MG63 (cell line): ENCODE results near the gene SNRK. TPM values are rescaled to one million over a fixed set of nuclear protein-coding genes. Genes with fewer than 3 reads are reported as not detected.

Experiments used
- DNase-seq: peaks from one replicate; pipeline ENCODE4 v3.0.0-alpha.2; 2020
- H3K27me3 ChIP-seq: fragments of 250-450 bp; sonication (Bioruptor Pico); 2 replicates; pipeline ENCODE4 v1.5.1; 2020; ENCODE audit warnings: mild to moderate bottlenecking, moderate library complexity
- H3K36me3 ChIP-seq: fragments of 250-450 bp; sonication (Bioruptor Pico); 2 replicates; pipeline ENCODE4 v1.5.1; 2020; ENCODE audit warnings: mild to moderate bottlenecking, moderate library complexity
- H3K4me3 ChIP-seq: fragments of 250-450 bp; sonication (Bioruptor Pico); 2 replicates; pipeline ENCODE4 v1.5.1; 2020; ENCODE audit warnings: mild to moderate bottlenecking, moderate library complexity
- H3K9me3 ChIP-seq: fragments of 250-450 bp; sonication (Bioruptor Pico); 2 replicates; pipeline ENCODE4 v1.5.1; 2020; ENCODE audit warnings: mild to moderate bottlenecking, moderate library complexity
- total RNA-seq: library from RNA; depleted of rRNA; stranded (reverse); fragments of >200 nt; shearing (Covaris generic); gene quantifications from 2 replicates; pipeline ENCODE4 v1.2.3, GENCODE V29; 2014; ENCODE audit warnings: low replicate concordance; rRNA removed

Gene SNRK, protein sequence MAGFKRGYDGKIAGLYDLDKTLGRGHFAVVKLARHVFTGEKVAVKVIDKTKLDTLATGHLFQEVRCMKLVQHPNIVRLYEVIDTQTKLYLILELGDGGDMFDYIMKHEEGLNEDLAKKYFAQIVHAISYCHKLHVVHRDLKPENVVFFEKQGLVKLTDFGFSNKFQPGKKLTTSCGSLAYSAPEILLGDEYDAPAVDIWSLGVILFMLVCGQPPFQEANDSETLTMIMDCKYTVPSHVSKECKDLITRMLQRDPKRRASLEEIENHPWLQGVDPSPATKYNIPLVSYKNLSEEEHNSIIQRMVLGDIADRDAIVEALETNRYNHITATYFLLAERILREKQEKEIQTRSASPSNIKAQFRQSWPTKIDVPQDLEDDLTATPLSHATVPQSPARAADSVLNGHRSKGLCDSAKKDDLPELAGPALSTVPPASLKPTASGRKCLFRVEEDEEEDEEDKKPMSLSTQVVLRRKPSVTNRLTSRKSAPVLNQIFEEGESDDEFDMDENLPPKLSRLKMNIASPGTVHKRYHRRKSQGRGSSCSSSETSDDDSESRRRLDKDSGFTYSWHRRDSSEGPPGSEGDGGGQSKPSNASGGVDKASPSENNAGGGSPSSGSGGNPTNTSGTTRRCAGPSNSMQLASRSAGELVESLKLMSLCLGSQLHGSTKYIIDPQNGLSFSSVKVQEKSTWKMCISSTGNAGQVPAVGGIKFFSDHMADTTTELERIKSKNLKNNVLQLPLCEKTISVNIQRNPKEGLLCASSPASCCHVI
- total RNA-seq, result 3.4 and 6.6 TPM in 2 replicates

DNA sequence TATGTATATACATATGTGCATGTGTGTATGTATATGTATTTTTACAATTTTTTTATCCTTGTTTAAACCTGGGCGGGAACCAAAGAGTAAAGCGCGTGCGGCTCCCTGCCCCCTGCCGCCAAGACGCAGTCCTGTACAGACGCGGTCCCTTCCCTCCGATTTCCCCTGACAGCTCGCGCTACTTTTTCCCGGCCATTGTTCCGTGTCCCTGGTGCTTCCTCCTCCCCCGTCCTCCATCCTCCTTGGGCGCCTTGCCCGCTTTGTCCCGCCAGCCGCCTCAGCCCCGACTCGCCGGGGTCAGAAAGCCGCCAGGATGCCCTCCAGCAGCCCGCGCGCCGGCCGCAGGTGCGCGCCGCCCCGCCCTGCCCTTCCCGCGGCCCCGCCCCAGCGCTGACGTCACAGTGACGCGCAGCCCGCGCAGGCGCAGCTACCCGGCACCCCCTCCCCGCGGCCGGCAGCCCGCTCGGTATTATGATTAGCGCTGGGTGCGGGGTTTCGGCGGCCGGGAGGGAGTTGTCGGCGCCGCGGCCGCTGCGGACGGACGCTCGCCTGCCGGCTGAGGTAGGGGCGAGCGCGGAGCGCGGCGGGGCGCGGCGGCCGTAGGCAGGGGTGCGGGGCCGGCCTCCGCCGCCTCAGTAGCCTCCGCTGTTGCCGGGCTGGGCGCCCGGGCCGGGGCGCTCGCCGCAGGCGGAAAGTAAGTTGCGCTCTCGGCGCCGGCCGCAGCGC, at the start of gene SNRK:
TSS of gene SNRK (plus strand) at position 426 of the 726 bp plus-strand sequence. CDS start 16,664 bp downstream, outside the sequence.
- Histone ChIP-seq H3K36me3 (no peaks in the 10 kb centered on the region), H3K4me3 (peak within 1 kb of the TSS; percentile 58), H3K27me3 (no peaks in the 10 kb centered on the region), H3K9me3 (no peaks in the 10 kb centered on the region)
- DNase-seq, result peak; percentile 72

DNA sequence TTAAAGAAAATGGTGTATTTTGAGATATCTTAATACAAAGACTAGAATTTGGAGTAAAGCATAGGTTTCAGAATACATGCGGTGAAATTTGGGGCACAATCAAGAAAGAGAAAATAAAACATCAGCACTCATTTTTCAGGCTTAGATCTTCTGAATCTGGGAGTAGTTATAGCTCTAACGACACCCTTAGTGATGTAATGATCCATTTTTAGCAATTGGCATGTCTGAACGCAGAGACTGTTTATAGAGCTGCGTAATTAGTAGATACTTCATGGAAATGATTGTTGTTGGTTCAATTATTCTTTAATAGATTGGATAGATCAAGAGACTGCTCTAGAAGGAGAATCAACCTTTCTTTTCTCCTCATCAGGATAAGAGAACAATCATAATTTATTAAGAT, 47.5 kb upstream of the SNRK start:
- DNase-seq, result no peak
- no peaks in the 10 kb centered on the region for H3K27me3 ChIP-seq
- H3K9me3 ChIP-seq, result no peaks in the 10 kb centered on the region
- H3K36me3 ChIP-seq, result no peaks in the 10 kb centered on the region
- H3K4me3 ChIP-seq, result no peak overlapping the region

DNA sequence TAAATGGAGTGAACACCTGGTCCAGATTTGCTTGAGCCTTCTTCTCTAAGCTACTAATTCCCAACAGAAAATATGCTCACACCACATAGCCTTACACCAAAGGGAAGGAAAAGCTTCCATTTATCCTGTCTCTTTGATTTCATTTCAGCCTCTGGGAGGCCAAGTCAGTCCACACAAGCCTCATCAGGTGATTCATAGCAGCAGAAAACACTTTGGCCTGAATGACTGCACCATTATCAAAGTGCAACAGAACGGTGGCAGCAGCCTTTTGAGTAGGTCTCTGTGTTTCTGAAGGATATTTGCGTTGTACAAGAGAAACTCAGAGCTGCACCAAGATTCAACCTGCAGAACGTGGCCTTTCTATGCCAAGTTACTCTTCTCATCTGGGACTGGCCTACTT, 46.6 kb upstream of the SNRK start:
- no peak for DNase-seq
- H3K4me3 ChIP-seq, result no peak overlapping the region

DNA sequence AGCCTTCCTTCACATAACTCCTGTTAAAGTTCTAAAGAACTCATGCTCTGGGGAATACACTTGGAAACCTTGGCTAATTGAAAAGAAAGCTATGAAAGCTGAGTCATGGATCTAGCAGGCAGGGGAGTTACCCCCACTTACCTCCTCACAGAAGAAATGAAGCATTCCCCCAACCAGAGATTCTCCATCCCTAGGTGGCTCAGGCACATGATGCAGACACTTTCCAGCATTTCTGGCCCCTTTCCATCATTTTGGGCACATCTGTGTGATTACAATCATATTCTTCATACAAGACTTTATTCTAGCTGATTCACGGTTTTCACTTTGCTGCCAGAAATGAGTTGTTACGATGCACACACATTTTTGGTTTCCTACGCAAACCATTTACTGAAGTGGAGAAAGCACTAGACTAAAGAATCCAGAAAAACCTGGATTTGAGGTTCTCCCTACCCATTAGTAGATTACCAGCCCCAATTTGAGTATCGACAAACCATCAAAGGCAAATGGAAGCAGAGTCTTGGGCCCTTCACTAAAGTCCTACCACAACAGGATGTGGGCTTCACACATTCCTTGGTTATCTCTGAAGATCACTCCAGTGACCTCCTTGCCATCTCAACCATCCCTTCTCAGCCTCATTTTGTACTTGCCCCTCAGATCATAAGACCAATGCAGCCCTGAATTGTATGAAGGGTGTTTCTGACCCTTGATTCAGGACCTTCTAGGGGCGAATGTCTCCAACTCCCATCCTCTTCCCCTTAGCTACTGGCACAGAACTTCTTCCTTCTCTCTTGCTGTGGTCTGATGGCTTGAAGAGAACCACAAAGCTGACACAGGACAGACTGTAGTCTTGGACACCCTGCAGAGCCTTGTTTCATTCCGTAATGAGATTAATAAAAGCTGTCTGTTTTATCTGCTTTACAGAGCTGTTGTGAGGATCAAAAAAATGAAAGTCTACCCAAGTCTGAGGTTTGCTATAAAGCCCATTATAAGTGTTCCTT, 42.5 kb upstream of the SNRK start:
- Histone ChIP-seq H3K27me3 (no peaks in the 10 kb centered on the region), H3K9me3 (no peaks in the 10 kb centered on the region), H3K36me3 (no peaks in the 10 kb centered on the region), H3K4me3 (no peak overlapping the region)
- DNase-seq, result no peak

More for the DNA sequence above, 46.6 kb upstream of the SNRK start:
- Histone ChIP-seq H3K9me3 (no peaks in the 10 kb centered on the region), H3K27me3 (no peaks in the 10 kb centered on the region), H3K36me3 (no peaks in the 10 kb centered on the region)

DNA sequence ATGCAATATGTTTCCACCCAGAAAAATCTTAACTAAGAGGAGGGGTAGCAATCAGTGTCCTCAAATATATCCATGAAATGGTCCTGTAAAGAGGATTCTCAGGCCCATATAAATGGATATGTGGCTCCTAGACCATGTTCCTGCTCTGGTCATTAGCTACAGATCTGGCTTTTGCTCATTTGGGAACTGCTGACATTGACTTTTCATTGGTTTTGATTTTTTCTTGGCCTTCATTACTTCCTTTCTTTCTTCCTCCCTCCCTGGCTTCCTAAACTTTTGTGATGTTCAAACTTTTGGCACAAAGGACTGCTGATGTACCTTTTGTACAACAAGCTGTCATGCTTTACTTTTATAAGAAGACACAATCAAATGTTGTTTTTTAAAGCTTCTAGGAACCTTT, 41.6 kb upstream of the SNRK start:
- H3K36me3 ChIP-seq, result no peaks in the 10 kb centered on the region
- no peaks in the 10 kb centered on the region for H3K27me3 ChIP-seq
- H3K9me3 ChIP-seq, result no peaks in the 10 kb centered on the region
- DNase-seq, result no peak
- no peak overlapping the region for H3K4me3 ChIP-seq

DNA sequence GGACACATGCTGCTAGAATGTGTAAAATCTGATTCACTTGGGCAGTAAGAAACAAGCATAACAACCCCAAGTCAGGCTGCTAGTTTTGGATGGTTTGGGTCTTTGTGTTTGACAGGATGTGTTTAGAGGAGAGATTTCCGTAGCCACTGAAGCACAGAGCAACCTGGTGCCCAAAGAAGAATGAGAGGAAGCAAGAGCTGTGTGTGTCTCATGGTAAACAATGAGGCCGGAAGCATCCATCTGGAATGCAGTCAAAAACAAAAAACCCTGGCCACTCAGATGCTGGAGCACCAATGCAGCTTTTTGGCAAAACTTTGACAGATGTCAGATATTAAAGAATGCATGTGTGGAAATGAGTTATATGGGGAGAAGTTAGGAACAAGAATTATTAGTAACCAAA, 39.4 kb upstream of the SNRK start:
- Histone ChIP-seq H3K27me3 (no peaks in the 10 kb centered on the region), H3K4me3 (no peak overlapping the region), H3K36me3 (no peaks in the 10 kb centered on the region), H3K9me3 (no peaks in the 10 kb centered on the region)
- DNase-seq, result no peak

DNA sequence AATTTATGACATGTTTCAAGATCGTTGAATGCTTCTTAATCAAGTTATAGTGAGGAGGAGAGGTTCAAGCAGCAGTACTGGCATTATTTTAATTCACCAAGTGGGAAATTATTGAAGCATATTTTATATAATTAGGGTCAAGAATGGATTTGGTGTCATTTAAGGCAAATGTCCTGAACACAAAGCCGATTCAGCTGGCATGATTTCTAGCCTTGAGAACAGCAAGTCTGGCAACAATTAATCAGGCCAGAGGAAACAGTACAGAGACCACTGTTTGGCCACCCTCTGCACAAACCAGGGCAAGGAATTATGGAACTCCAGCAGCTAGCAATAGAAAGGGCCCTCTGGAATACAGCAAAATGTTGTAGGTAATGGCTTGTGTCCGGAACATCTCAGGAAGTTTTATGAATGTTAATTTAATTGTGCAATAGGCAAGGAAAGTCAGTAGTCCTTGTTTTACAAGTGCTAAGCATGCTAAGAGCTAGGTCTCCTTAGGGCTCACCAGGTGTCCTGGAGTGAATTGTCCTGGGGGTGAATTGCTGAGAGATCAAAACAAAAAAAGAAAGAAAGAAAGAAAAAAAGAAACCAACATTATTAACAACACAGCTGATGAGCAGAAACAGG, 38.7 kb upstream of the SNRK start:
- no peak overlapping the region for H3K4me3 ChIP-seq
- no peaks in the 10 kb centered on the region for H3K27me3 ChIP-seq
- H3K36me3 ChIP-seq, result no peaks in the 10 kb centered on the region
- DNase-seq, result no peak
- H3K9me3 ChIP-seq, result no peaks in the 10 kb centered on the region

DNA sequence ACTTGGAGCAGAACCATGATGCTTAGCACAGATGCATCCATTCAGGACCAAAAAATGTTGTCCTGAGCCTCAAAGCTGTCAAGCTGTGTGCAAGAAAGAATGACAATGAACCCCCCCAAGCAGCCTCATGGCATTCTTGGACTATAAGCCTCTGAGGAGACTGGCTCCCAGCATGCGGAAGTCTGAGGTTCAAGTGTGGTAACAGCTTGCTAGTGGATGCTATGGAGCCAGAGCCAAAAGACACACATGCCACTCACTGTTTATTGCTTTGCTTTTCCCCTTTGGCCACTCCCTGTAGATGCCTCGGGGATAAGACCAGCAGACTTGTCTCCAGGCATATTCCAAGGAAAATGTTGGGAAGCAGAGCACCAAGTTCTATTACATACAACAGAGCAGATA, 38.2 kb upstream of the SNRK start:
- no peak overlapping the region for H3K4me3 ChIP-seq
- DNase-seq, result peak; percentile 25

DNA sequence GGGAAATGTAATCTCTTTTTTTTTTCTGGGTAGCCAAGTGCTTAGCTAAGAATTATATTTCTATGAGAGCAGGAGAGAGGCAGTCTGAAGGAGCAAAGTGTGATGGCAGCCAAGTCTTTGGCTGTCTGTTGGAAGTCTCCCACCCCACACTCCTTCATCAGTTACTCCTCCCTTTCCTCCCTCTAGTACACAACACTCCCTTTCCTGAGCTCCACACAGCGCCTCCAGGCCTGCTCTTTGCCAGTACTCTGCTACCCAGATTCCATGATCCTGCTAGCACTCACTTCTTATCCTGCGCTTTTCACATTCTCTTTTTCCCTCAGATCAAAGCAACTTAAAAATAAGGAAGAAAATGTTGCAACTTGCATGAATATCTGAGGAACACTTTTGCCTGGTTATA, 37.4 kb upstream of the SNRK start:
- no peak for DNase-seq
- Histone ChIP-seq H3K4me3 (no peak overlapping the region), H3K9me3 (no peaks in the 10 kb centered on the region), H3K36me3 (no peaks in the 10 kb centered on the region), H3K27me3 (no peaks in the 10 kb centered on the region)

More for the DNA sequence above, 38.2 kb upstream of the SNRK start:
- no peaks in the 10 kb centered on the region for H3K9me3 ChIP-seq
- no peaks in the 10 kb centered on the region for H3K36me3 ChIP-seq
- no peaks in the 10 kb centered on the region for H3K27me3 ChIP-seq

DNA sequence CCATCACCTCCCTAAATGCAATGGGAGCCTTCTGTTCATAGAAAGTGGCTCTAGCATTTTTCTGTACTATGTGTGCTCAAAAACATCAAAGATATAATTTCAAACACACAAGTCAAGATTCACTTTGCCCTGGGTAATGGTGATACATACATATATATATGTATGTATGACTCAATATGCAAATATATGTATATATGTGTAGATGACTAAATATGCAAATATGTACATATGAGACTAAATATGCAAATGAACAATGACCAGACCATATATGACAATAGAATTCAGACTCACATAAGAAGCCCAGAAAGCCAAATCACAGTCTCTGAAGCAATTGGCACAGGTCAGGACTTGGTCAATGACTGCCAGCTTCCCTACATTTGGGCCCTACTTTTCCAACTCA, 36.9 kb upstream of the SNRK start:
- Histone ChIP-seq H3K36me3 (no peaks in the 10 kb centered on the region), H3K27me3 (no peaks in the 10 kb centered on the region), H3K4me3 (no peak overlapping the region), H3K9me3 (no peaks in the 10 kb centered on the region)
- DNase-seq, result no peak

DNA sequence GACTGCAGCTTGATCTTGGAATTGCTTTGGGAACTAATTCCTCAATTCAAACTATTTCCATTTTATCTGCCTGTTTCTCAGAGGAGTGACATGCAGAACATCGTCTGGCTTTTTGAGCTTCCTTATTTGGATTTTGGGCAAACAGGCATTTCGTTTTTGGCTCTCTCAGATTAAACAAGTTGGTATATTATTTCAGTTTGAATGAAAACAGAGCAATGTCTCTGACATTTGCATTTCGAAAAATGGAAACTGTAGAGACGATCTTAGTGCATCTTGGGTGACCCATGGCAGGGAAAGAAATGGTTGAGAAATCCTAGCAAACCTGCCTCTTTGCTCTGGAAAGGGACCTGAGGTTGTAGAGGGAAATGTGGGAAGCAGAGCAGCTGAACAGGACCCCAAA, 33.0 kb upstream of the SNRK start:
- no peaks in the 10 kb centered on the region for H3K36me3 ChIP-seq

DNA sequence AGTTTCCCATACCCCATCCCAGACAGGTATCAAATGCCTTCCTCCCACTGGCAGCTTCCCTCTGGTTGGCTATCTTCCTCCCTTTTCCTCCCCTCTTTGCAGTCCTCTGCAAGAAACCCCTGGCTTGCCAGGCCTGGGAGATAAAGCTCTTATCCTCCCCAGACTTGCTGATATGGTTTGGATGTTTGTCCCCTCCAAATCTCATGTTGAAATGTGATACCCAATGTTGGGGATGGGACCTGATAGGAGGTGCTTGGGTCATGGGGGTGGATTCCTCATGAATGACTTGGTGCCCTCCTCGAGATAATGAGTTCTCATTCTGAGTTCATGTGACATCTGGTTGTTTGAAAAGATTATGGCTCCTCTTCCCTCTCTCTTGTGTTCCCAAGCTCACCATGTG, 32.2 kb upstream of the SNRK start:
- H3K36me3 ChIP-seq, result no peaks in the 10 kb centered on the region
- no peaks in the 10 kb centered on the region for H3K27me3 ChIP-seq
- DNase-seq, result no peak
- H3K4me3 ChIP-seq, result no peak overlapping the region
- H3K9me3 ChIP-seq, result no peaks in the 10 kb centered on the region

More for the DNA sequence above, 33.0 kb upstream of the SNRK start:
- Histone ChIP-seq H3K9me3 (no peaks in the 10 kb centered on the region), H3K4me3 (no peak overlapping the region), H3K27me3 (no peaks in the 10 kb centered on the region)
- no peak for DNase-seq

DNA sequence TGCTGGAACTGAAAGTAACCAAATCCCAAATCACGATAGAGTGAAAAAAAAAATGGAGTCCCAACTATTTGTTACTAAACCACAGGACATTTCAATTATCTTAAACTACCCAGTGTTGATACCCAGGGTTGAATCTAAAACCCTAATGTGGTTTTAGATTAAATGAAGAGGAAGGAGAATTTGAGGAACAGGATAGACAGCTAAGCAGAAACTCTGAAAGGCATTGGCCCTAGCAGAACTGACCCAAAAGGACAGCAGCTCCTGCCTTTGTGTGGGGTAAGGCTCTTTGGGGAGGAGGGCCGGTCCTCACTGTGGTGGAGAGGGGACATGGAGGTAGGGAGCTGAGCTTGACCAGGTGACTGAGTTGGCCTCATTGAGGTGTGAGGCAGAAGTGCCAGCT, 30.7 kb upstream of the SNRK start:
- H3K27me3 ChIP-seq, result no peaks in the 10 kb centered on the region
- no peak for DNase-seq
- H3K4me3 ChIP-seq, result no peak overlapping the region
- H3K36me3 ChIP-seq, result no peaks in the 10 kb centered on the region
- H3K9me3 ChIP-seq, result no peaks in the 10 kb centered on the region

DNA sequence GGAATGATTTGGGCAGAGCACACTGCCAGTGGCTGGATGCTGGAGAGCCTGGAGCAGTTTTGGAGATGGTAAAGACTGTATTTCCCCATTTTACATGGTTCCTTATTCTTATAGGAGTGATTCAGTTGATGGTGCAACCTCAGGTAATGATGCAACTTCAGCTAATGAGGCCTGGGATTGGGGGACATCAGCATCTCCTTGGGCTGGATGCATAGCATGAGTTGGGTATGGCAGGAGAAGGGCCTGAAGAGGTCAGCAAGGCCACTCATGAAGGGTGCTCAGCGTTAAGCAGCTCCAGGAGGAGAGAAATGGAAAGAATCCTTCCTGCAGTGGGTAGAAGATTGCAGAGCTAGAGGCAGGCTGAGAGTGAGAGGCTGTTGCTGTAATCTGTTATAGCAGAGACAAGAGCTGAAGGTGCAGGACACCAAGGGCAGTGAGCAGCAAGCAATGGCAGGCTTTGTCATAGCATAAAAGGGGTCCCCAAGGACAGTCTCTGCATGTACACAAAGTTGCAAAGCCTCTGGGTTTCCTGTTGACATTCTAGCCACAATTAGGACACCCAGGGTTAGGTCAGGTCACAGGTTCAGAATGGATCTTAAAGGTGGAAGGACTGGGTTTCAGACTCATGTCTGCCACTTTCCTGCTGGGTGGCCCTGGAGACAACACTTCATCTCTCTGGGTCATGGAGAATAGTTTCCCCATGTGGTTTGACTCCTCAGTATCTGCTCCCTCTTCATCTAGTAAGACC, 29.5 kb upstream of the SNRK start:
- no peaks in the 10 kb centered on the region for H3K27me3 ChIP-seq
- H3K9me3 ChIP-seq, result no peaks in the 10 kb centered on the region
- DNase-seq, result no peak
- no peak overlapping the region for H3K4me3 ChIP-seq
- H3K36me3 ChIP-seq, result no peaks in the 10 kb centered on the region

DNA sequence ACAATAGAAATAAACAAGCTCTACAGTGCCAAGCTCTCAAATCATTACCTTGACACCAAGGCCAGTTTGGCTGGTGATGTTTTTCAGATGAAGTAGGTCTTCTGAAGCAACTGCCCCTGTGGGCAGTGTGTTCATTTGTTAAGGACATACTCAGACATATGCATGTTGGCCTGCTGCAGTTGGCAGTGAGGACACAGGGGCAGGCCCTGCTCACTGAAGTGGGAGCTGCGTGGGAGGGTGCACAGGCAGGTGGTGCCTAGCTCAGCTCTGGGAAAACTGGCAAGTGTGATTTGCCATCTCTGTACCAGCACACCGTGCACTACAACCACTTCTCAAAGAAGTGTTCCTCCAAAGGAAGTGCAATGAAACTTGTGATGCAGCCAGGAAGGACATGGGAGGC, 28.5 kb upstream of the SNRK start:
- no peak overlapping the region for H3K4me3 ChIP-seq
- no peaks in the 10 kb centered on the region for H3K9me3 ChIP-seq
- H3K36me3 ChIP-seq, result no peaks in the 10 kb centered on the region
- no peaks in the 10 kb centered on the region for H3K27me3 ChIP-seq
- DNase-seq, result no peak
